Parathyroid adenoma (tissue), 2 donors: ENCODE measurements around the gene GTPBP2.
"Not testable (repeated sequence)": the region's sequence is repeated elsewhere in the genome, so short reads cannot be mapped to it uniquely, and the experiment has no call there.

Experiments
- H2AFZ ChIP-seq: fragments of 300-600 bp; sonication (generic); one replicate; pipeline ENCODE4 v1.7.0; 2017; ENCODE audit warnings: antibody characterized with exemption, mild to moderate bottlenecking
- H3K27ac ChIP-seq: fragments of 300-600 bp; sonication (generic); one replicate; pipeline ENCODE4 v1.7.0; 2017
- H3K27me3 ChIP-seq: fragments of 300-600 bp; sonication (generic); one replicate; pipeline ENCODE4 v1.7.0; 2017; ENCODE audit warnings: low read length; ENCODE audit not compliant: control insufficient read depth, insufficient read depth
- H3K36me3 ChIP-seq: fragments of 300-600 bp; sonication (generic); one replicate; pipeline ENCODE4 v1.7.0; 2017; ENCODE audit warnings: low read length; ENCODE audit not compliant: control insufficient read depth, insufficient read depth
- H3K4me1 ChIP-seq: fragments of 300-600 bp; sonication (generic); one replicate; pipeline ENCODE4 v1.7.0; 2017; ENCODE audit warnings: control low read depth
- H3K4me2 ChIP-seq: fragments of 300-600 bp; sonication (generic); one replicate; pipeline ENCODE4 v1.7.0; 2017; ENCODE audit warnings: low read length
- H3K4me3 ChIP-seq: fragments of 300-600 bp; sonication (generic); one replicate; pipeline ENCODE4 v1.7.0; 2017; ENCODE audit warnings: low read depth, low read length
- H3K79me2 ChIP-seq: fragments of 300-600 bp; sonication (generic); one replicate; pipeline ENCODE4 v1.7.0; 2017; ENCODE audit warnings: control low read depth
- H3K9ac ChIP-seq: fragments of 300-600 bp; sonication (generic); one replicate; pipeline ENCODE4 v1.7.0; 2017; ENCODE audit warnings: mild to moderate bottlenecking
- H3K9me3 ChIP-seq: fragments of 300-600 bp; sonication (generic); one replicate; pipeline ENCODE4 v1.7.0; 2017; ENCODE audit warnings: low read length; ENCODE audit not compliant: control insufficient read depth
- CTCF ChIP-seq: fragments of 300-600 bp; sonication (generic); IDR thresholded peaks from one replicate; pipeline ENCODE4 v1.7.0; 2017; ENCODE audit warnings: antibody characterized with exemption, mild to moderate bottlenecking
- donor health status: primary hyperparathyroidism.

GTPBP2 gene

GRCh38 chr6:43608310-43608763 lies 20.7 kb downstream of the GTPBP2 start:
- Histone ChIP-seq H3K9ac (no peak overlapping the region), H3K4me2 (no peak overlapping the region), H3K9me3 (no peaks in the 10 kb centered on the region), H3K27ac (no peak overlapping the region), H3K79me2 (no peaks in the 10 kb centered on the region), H3K4me1 (peaks cover 2% of the 10 kb centered on the region), H3K4me3 (no peak overlapping the region), H3K27me3 (no peaks in the 10 kb centered on the region), H2AFZ (no peak overlapping the region), H3K36me3 (no peaks in the 10 kb centered on the region)
- peak; percentile 81 for TF ChIP-seq CTCF

- TF ChIP-seq CTCF: no peak
- H3K79me2 ChIP-seq: no peaks in the 10 kb centered on the region
- no peaks in the 10 kb centered on the region for H3K36me3 ChIP-seq
- peaks cover 2% of the 10 kb centered on the region for H3K4me1 ChIP-seq
- no peaks in the 10 kb centered on the region for H3K9me3 ChIP-seq
- H3K9ac ChIP-seq: no peak overlapping the region
- no peak overlapping the region for H3K27ac ChIP-seq
- H3K4me3 ChIP-seq: no peak overlapping the region
- no peaks in the 10 kb centered on the region for H3K27me3 ChIP-seq
- H2AFZ ChIP-seq: no peak overlapping the region
- no peak overlapping the region for H3K4me2 ChIP-seq
These were observed 23.0 kb downstream of the GTPBP2 start for GRCh38 chr6:43606019-43606418.

DNA sequence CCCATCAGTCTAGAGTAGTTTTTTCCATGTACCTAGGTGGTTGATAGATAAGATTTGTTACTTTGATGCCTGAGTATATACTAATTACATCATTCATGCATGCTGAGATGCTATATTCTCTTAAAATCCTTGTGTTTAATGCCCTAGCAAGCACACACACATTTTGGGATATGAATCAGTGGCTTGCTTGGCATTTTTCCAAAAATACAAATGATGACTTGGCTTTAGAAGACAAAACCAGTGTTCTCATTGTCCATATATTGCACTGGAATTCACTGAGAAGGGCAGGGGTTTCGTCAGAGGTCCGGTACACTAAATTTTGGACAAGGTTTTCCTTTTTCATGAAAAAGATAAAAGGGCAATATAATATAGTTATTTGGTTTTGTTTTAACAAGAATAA lies 24.9 kb downstream of the GTPBP2 start:
- H2AFZ ChIP-seq: no peak overlapping the region
- TF ChIP-seq CTCF: no peak
- no peaks in the 10 kb centered on the region for H3K27me3 ChIP-seq
- H3K4me2 ChIP-seq: no peak overlapping the region
- H3K27ac ChIP-seq: no peak overlapping the region
- H3K36me3 ChIP-seq: no peaks in the 10 kb centered on the region
- H3K9ac ChIP-seq: no peak overlapping the region
- H3K4me1 ChIP-seq: peaks cover 2% of the 10 kb centered on the region
- no peak overlapping the region for H3K4me3 ChIP-seq
- no peaks in the 10 kb centered on the region for H3K9me3 ChIP-seq
- H3K79me2 ChIP-seq: no peaks in the 10 kb centered on the region

DNA sequence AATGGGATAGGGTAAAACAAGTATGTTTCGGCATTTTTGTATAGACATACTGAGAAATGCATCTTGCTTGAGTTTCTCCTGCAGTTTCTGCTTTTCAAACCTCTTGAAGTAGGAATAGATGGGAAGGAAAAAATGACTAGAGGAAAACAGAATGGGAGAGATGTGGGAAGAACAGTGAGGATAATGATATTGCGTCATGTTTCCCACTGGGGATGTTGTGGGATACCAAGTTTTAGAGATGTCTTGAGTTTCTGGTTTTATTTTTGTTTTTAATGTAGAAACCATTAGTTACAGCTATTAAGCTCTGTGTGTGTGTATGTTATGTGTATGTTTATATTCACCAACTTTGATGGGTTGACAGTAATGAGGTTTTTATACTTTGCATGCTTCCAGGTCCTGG lies 28.5 kb downstream of the GTPBP2 start:
- no peaks in the 10 kb centered on the region for H3K79me2 ChIP-seq
- H2AFZ ChIP-seq: no peak overlapping the region
- no peak overlapping the region for H3K4me2 ChIP-seq
- H3K27ac ChIP-seq: no peak overlapping the region
- no peak overlapping the region for H3K4me3 ChIP-seq
- H3K9ac ChIP-seq: no peak overlapping the region
- no peaks in the 10 kb centered on the region for H3K4me1 ChIP-seq
- no peaks in the 10 kb centered on the region for H3K9me3 ChIP-seq
- H3K27me3 ChIP-seq: no peaks in the 10 kb centered on the region
- TF ChIP-seq CTCF: no peak
- no peaks in the 10 kb centered on the region for H3K36me3 ChIP-seq

DNA sequence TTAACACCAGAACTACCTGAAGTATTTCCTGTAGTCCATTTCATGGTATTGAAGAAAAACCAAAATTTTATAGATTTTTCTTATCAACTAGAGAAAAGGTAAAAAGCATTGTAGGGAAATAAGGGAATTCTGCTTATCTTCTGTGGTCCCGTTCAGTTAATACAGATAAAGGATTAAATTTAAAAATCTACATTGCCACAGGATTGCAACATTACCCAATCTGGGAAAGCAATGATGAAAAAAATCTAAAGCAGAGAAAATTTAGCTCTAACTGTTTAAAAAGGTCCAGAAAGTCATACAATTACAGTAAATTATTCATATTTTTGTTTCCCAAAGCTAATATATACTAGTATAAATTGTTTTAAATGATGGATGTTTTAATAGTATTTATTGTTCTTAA lies 35.1 kb downstream of the GTPBP2 start:
- H3K9me3 ChIP-seq: no peaks in the 10 kb centered on the region
- no peak overlapping the region for H2AFZ ChIP-seq
- no peak overlapping the region for H3K27ac ChIP-seq
- no peaks in the 10 kb centered on the region for H3K4me1 ChIP-seq
- no peak overlapping the region for H3K4me3 ChIP-seq
- H3K27me3 ChIP-seq: no peaks in the 10 kb centered on the region
- no peaks in the 10 kb centered on the region for H3K79me2 ChIP-seq
- no peak overlapping the region for H3K9ac ChIP-seq
- H3K4me2 ChIP-seq: no peak overlapping the region
- TF ChIP-seq CTCF: no peak
- no peaks in the 10 kb centered on the region for H3K36me3 ChIP-seq

GRCh38 chr6:43589564-43589963 lies 39.5 kb downstream of the GTPBP2 start:
- not testable (repeated sequence) for H3K4me1 ChIP-seq, H3K27ac ChIP-seq, H3K36me3 ChIP-seq, H3K79me2 ChIP-seq, H3K9me3 ChIP-seq, H3K27me3 ChIP-seq, H2AFZ ChIP-seq, H3K4me3 ChIP-seq, H3K9ac ChIP-seq, H3K4me2 ChIP-seq
